Activated CD4-positive, alpha-beta memory T cell treated with anti-CD3 and anti-CD28 coated beads, Interleukin-2, amount 10 ng/mL, durations not matched to agents 7 days and 5 days (primary cell): ENCODE results near the gene PIPOX. TPM values are rescaled to one million over a fixed set of nuclear protein-coding genes. Genes with fewer than 3 reads are reported as not detected.
"Not testable (repeated sequence)": the region's sequence is repeated elsewhere in the genome, so short reads cannot be mapped to it uniquely, and the experiment has no call there.

Experiments
- CTCF ChIA-PET: fragments of 350-600 bp; sonication (Branson Sonifier 250); formaldehyde crosslinking; loops from one replicate; lab custom pipeline; 2021; ENCODE audit warnings: antibody characterized with exemption, inconsistent platforms; lab: Charles Lee
- POLR2A ChIA-PET: fragments of 350-600 bp; sonication (Branson Sonifier 250); formaldehyde crosslinking; loops from one replicate; lab custom pipeline; 2021; ENCODE audit warnings: antibody characterized with exemption; lab: Charles Lee
- DNase-seq: peaks from one replicate; pipeline ENCODE4 v3.0.0-alpha.2; 2020
- H3K27ac Mint-ChIP-seq: one replicate; pipeline ENCODE4 v1.8.0; 2021; ENCODE audit warnings: mild to moderate bottlenecking, mixed read lengths
- H3K27me3 Mint-ChIP-seq: one replicate; pipeline ENCODE4 v1.8.0; 2021; ENCODE audit warnings: mixed read lengths
- H3K36me3 Mint-ChIP-seq: one replicate; pipeline ENCODE4 v1.8.0; 2021; ENCODE audit warnings: low read depth, mixed read lengths
- H3K4me1 Mint-ChIP-seq: one replicate; pipeline ENCODE4 v1.8.0; 2021; ENCODE audit warnings: mixed read lengths
- H3K4me3 Mint-ChIP-seq: one replicate; pipeline ENCODE4 v1.8.0; 2021; ENCODE audit warnings: mild to moderate bottlenecking, mixed read lengths
- H3K9me3 Mint-ChIP-seq: one replicate; pipeline ENCODE4 v1.8.0; 2021; ENCODE audit warnings: mixed read lengths
- total RNA-seq, 2 experiments: library from RNA; stranded (reverse); gene quantifications; one replicate each; pipeline ENCODE4 v1.2.3, GENCODE V29; 2021

PIPOX gene
- total RNA-seq, 2 experiments from 2014 or later, result 1.4 to 2.0 TPM

- no peaks in the 10 kb centered on the region for H3K4me1 Mint-ChIP-seq
- H3K4me3 Mint-ChIP-seq, result no peak overlapping the region
- DNase-seq, result no peak
- ChIA-PET POLR2A (interaction anchor here (1.8 kb wide), 1 partner anchor 8 kb away, joined by 5 read pairs; no protein-coding TSS in a partner anchor), CTCF (interaction anchor here (1.0 to 2.2 kb wide), 2 partner anchors 30 to 122 kb away, joined by 4 to 6 read pairs; no protein-coding TSS in a partner anchor)
- no peaks in the 10 kb centered on the region for H3K9me3 Mint-ChIP-seq
- H3K36me3 Mint-ChIP-seq, result peaks cover 30% of the 10 kb centered on the region
- no peaks in the 10 kb centered on the region for H3K27me3 Mint-ChIP-seq
- H3K27ac Mint-ChIP-seq, result no peak overlapping the region
Measured at GRCh38 chr17:29086628-29087332, 43.8 kb downstream of the PIPOX start.

- H3K4me1 Mint-ChIP-seq, DNase-seq, H3K27ac Mint-ChIP-seq, H3K27me3 Mint-ChIP-seq, H3K4me3 Mint-ChIP-seq, H3K9me3 Mint-ChIP-seq, POLR2A ChIA-PET, CTCF ChIA-PET: not testable (repeated sequence)
- peaks cover 40% of the 10 kb centered on the region for H3K36me3 Mint-ChIP-seq
Measured at GRCh38 chr17:29088782-29089181, 45.8 kb downstream of the PIPOX start.

- CTCF ChIA-PET, result interaction anchor here (1.2 to 2.2 kb wide), 3 partner anchors 27 to 362 kb away, joined by 3 to 10 read pairs (median 6); no protein-coding TSS in a partner anchor
- POLR2A ChIA-PET, result no interaction called here
Measured at GRCh38 chr17:29089601-29090044, 46.7 kb downstream of the PIPOX start.

GRCh38 chr17:29090108-29090507 is 47.2 kb downstream of the PIPOX start:
- Mint-ChIP-seq H3K27me3 (no peaks in the 10 kb centered on the region), H3K9me3 (no peaks in the 10 kb centered on the region), H3K36me3 (peaks cover 43% of the 10 kb centered on the region), H3K4me1 (no peaks in the 10 kb centered on the region), H3K4me3 (no peak overlapping the region), H3K27ac (no peak overlapping the region)
- no peak for DNase-seq
- ChIA-PET POLR2A (no interaction called here), CTCF (interaction anchor here (1.2 to 2.2 kb wide), 3 partner anchors 27 to 363 kb away, joined by 3 to 10 read pairs (median 6); no protein-coding TSS in a partner anchor)

More at GRCh38 chr17:29089601-29090044, 46.7 kb downstream of the PIPOX start:
- Mint-ChIP-seq H3K9me3 (no peaks in the 10 kb centered on the region), H3K4me3 (no peak overlapping the region), H3K27me3 (no peaks in the 10 kb centered on the region), H3K27ac (no peak overlapping the region), H3K36me3 (peaks cover 43% of the 10 kb centered on the region), H3K4me1 (no peaks in the 10 kb centered on the region)
- no peak for DNase-seq

- CTCF ChIA-PET, result interaction anchor here (1.2 to 2.2 kb wide), 3 partner anchors 26 to 364 kb away, joined by 3 to 10 read pairs (median 6); no protein-coding TSS in a partner anchor
- no peaks in the 10 kb centered on the region for H3K27me3 Mint-ChIP-seq
- no peak for DNase-seq
- H3K36me3 Mint-ChIP-seq, result peaks cover 44% of the 10 kb centered on the region
- no peaks in the 10 kb centered on the region for H3K4me1 Mint-ChIP-seq
- no peak overlapping the region for H3K27ac Mint-ChIP-seq
- H3K4me3 Mint-ChIP-seq, result no peak overlapping the region
- no peaks in the 10 kb centered on the region for H3K9me3 Mint-ChIP-seq
- POLR2A ChIA-PET, result interaction anchor here (1.1 to 1.5 kb wide), 2 partner anchors 33 to 125 kb away, joined by 3 read pairs; no protein-coding TSS in a partner anchor
Measured at GRCh38 chr17:29090750-29091605, 48.0 kb downstream of the PIPOX start.

- CTCF ChIA-PET, result interaction anchor here (1.3 to 2.2 kb wide), 2 partner anchors 126 kb away, joined by 6 to 10 read pairs; no protein-coding TSS in a partner anchor
- H3K27ac Mint-ChIP-seq, result no peak overlapping the region
- POLR2A ChIA-PET, result interaction anchor here (1.1 to 1.5 kb wide), 2 partner anchors 32 to 126 kb away, joined by 3 read pairs; no protein-coding TSS in a partner anchor
- H3K36me3 Mint-ChIP-seq, result peaks cover 41% of the 10 kb centered on the region
- no peak for DNase-seq
- H3K4me1 Mint-ChIP-seq, result no peaks in the 10 kb centered on the region
- H3K9me3 Mint-ChIP-seq, result no peaks in the 10 kb centered on the region
- no peaks in the 10 kb centered on the region for H3K27me3 Mint-ChIP-seq
- H3K4me3 Mint-ChIP-seq, result no peak overlapping the region
Measured at GRCh38 chr17:29091606-29092289, 48.8 kb downstream of the PIPOX start.

- no peak overlapping the region for H3K27ac Mint-ChIP-seq
- ChIA-PET CTCF (interaction anchor here (1.3 to 2.2 kb wide), 3 partner anchors 24 to 128 kb away, joined by 5 to 8 read pairs (median 6); no protein-coding TSS in a partner anchor), POLR2A (interaction anchor here (1.3 kb wide), 1 partner anchor 8 kb away, joined by 5 read pairs; no protein-coding TSS in a partner anchor)
- no peaks in the 10 kb centered on the region for H3K9me3 Mint-ChIP-seq
- H3K36me3 Mint-ChIP-seq, result peaks cover 42% of the 10 kb centered on the region
- H3K4me1 Mint-ChIP-seq, result no peaks in the 10 kb centered on the region
- no peaks in the 10 kb centered on the region for H3K27me3 Mint-ChIP-seq
- DNase-seq, result no peak
- no peak overlapping the region for H3K4me3 Mint-ChIP-seq
Measured at GRCh38 chr17:29093090-29093871, 50.3 kb downstream of the PIPOX start.

GRCh38 chr17:29094101-29094708 is 51.3 kb downstream of the PIPOX start:
- Mint-ChIP-seq H3K4me3 (no peak overlapping the region), H3K27ac (no peak overlapping the region), H3K27me3 (no peaks in the 10 kb centered on the region), H3K4me1 (no peaks in the 10 kb centered on the region), H3K9me3 (no peaks in the 10 kb centered on the region), H3K36me3 (peaks cover 44% of the 10 kb centered on the region)
- ChIA-PET POLR2A (interaction anchor here (1.3 kb wide), 1 partner anchor 9 kb away, joined by 5 read pairs; no protein-coding TSS in a partner anchor), CTCF (interaction anchor here (1.4 to 2.2 kb wide), 2 partner anchors 23 to 129 kb away, joined by 5 to 8 read pairs; no protein-coding TSS in a partner anchor)
- DNase-seq, result no peak

GRCh38 chr17:29095439-29095838 is 52.5 kb downstream of the PIPOX start:
- Mint-ChIP-seq H3K27ac (no peak overlapping the region), H3K27me3 (no peaks in the 10 kb centered on the region), H3K9me3 (no peaks in the 10 kb centered on the region), H3K4me3 (no peak overlapping the region), H3K4me1 (no peaks in the 10 kb centered on the region), H3K36me3 (peaks cover 37% of the 10 kb centered on the region)
- ChIA-PET CTCF (no interaction called here), POLR2A (no interaction called here)
- no peak for DNase-seq

- peaks cover 40% of the 10 kb centered on the region for H3K36me3 Mint-ChIP-seq
- POLR2A ChIA-PET, result no interaction called here
Measured at GRCh38 chr17:29096094-29096493, 53.2 kb downstream of the PIPOX start.

GRCh38 chr17:29099527-29099926 is 56.6 kb downstream of the PIPOX start:
- H3K9me3 Mint-ChIP-seq, result no peaks in the 10 kb centered on the region
- ChIA-PET CTCF (no interaction called here), POLR2A (no interaction called here)
- H3K36me3 Mint-ChIP-seq, result peaks cover 44% of the 10 kb centered on the region
- H3K4me1 Mint-ChIP-seq, result no peaks in the 10 kb centered on the region
- H3K4me3 Mint-ChIP-seq, result no peak overlapping the region
- no peak for DNase-seq
- no peak overlapping the region for H3K27ac Mint-ChIP-seq
- H3K27me3 Mint-ChIP-seq, result no peaks in the 10 kb centered on the region

More at GRCh38 chr17:29096094-29096493, 53.2 kb downstream of the PIPOX start:
- H3K4me3 Mint-ChIP-seq, result no peak overlapping the region
- H3K9me3 Mint-ChIP-seq, result no peaks in the 10 kb centered on the region
- H3K4me1 Mint-ChIP-seq, result no peaks in the 10 kb centered on the region
- no peak for DNase-seq
- no peaks in the 10 kb centered on the region for H3K27me3 Mint-ChIP-seq
- no peak overlapping the region for H3K27ac Mint-ChIP-seq
- CTCF ChIA-PET, result no interaction called here
